CMK (cell line): ENCODE measurements around the gene MMRN2.

Experiments used
- DNase-seq: peaks from one replicate; pipeline ENCODE4 v3.0.0-alpha.2; 2010; ENCODE audit warnings: low read depth

MMRN2 gene

GRCh38 chr10:86970162-86970981, 13.0 kb upstream of the MMRN2 start:
- DNase-seq = no peak

GRCh38 chr10:86969421-86970041, 12.1 kb upstream of the MMRN2 start:
- DNase-seq = no peak

GRCh38 chr10:86968994-86969355, 11.6 kb upstream of the MMRN2 start:
- no peak for DNase-seq

- DNase-seq = no peak
Observed at GRCh38 chr10:86968271-86968993, 11.0 kb upstream of the MMRN2 start, which contains the start of gene ADIRF. Gene ADIRF (plus strand): TSS chr10:86968482. CDS start chr10:86968545, 63 bp downstream.

GRCh38 chr10:86967481-86967941, 10.1 kb upstream of the MMRN2 start:
- no peak for DNase-seq

GRCh38 chr10:86965986-86966654, 8.7 kb upstream of the MMRN2 start:
- no peak for DNase-seq

GRCh38 chr10:86964847-86965190, 7.4 kb upstream of the MMRN2 start:
- DNase-seq = no peak

GRCh38 chr10:86964061-86964846, 6.8 kb upstream of the MMRN2 start:
- DNase-seq = no peak

GRCh38 chr10:86963341-86963919, 6.0 kb upstream of the MMRN2 start:
- DNase-seq = no peak

GRCh38 chr10:86962981-86963310, 5.5 kb upstream of the MMRN2 start:
- no peak for DNase-seq

- no peak for DNase-seq
Observed at GRCh38 chr10:86962136-86962980, 4.9 kb upstream of the MMRN2 start.

GRCh38 chr10:86961481-86962091, 4.2 kb upstream of the MMRN2 start:
- DNase-seq = no peak

- no peak for DNase-seq
Observed at GRCh38 chr10:86960863-86961434, 3.5 kb upstream of the MMRN2 start.

GRCh38 chr10:86960003-86960862, 2.8 kb upstream of the MMRN2 start:
- peak; percentile 78 for DNase-seq

- DNase-seq = no peak
Observed at GRCh38 chr10:86959737-86960002, 2.3 kb upstream of the MMRN2 start.

GRCh38 chr10:86958901-86959736, 1.7 kb upstream of the MMRN2 start:
- peak; percentile 87 for DNase-seq

GRCh38 chr10:86958116-86958900, 893 bp upstream of the MMRN2 start, which contains the start of gene SNCG:
Gene SNCG (plus strand): TSS chr10:86958599. CDS start chr10:86958698, 99 bp downstream.
- DNase-seq = no peak
